ENCODE results near the gene BMS1. TPM values are rescaled to one million over a fixed set of nuclear protein-coding genes. Genes with fewer than 3 reads are reported as not detected.

Gene BMS1
- total and polyA plus RNA-seq, 2 experiments from 2014 or later, result 14.5 to 15.8 TPM

GRCh38 chr10:42795701-42796100, 13.1 kb downstream of the BMS1 start:
- peaks cover 6% of the 10 kb centered on the region for H3K36me3 ChIP-seq (replicated peaks; ENCODE audit: insufficient read depth, low read depth)
- H2AFZ ChIP-seq, result no peak overlapping the region
- TF ChIP-seq CTCF (IDR thresholded peaks at IDR 0.05; ENCODE audit: poor library complexity), result no peak
- TF ChIP-seq EZH2 (IDR thresholded peaks at IDR 0.05; ENCODE audit: borderline replicate concordance), result no peak
- no peak for TF ChIP-seq EZH2phosphoT487 (IDR thresholded peaks at IDR 0.05; ENCODE audit: low read depth, severe bottlenecking, unreplicated experiment)
- DNase-seq (ENCODE audit: low spot score), result no peak
- H3K9me3 ChIP-seq (ENCODE audit: low read depth), result no peaks in the 10 kb centered on the region
- no peaks in the 10 kb centered on the region for H3K9me2 ChIP-seq (replicated peaks; ENCODE audit: insufficient read depth)
- no peaks in the 10 kb centered on the region for H4K20me1 ChIP-seq (ENCODE audit: insufficient read depth, poor library complexity, severe bottlenecking)
- H3K4me1 ChIP-seq (ENCODE audit: insufficient read depth), result no peaks in the 10 kb centered on the region
- H3K27ac ChIP-seq, result no peak overlapping the region
- H3K79me2 ChIP-seq, result no peaks in the 10 kb centered on the region
- WGBS (ENCODE audit: low lambda C conversion rate, missing lambda C conversion rate), result 96% methylated on average over 2 of the region's 2 CpGs
- H3K27me3 ChIP-seq, result no peaks in the 10 kb centered on the region
- no peak overlapping the region for H3K4me2 ChIP-seq
- no peak overlapping the region for H3K4me3 ChIP-seq

GRCh38 chr10:42801135-42801534, 18.5 kb downstream of the BMS1 start:
- Histone ChIP-seq H3K27ac (no peak overlapping the region), H3K4me1 (ENCODE audit: insufficient read depth) (no peaks in the 10 kb centered on the region), H3K36me3 (replicated peaks; ENCODE audit: insufficient read depth, low read depth) (peaks cover 6% of the 10 kb centered on the region), H3K4me2 (no peak overlapping the region), H3K9me3 (ENCODE audit: low read depth) (no peaks in the 10 kb centered on the region), H2AFZ (no peak overlapping the region), H3K4me3 (no peak overlapping the region), H3K9me2 (replicated peaks; ENCODE audit: insufficient read depth) (no peaks in the 10 kb centered on the region), H3K79me2 (peaks cover 3% of the 10 kb centered on the region), H4K20me1 (ENCODE audit: insufficient read depth, poor library complexity, severe bottlenecking) (no peaks in the 10 kb centered on the region), H3K27me3 (no peaks in the 10 kb centered on the region)
- DNase-seq (ENCODE audit: low spot score), result no peak
- TF ChIP-seq CTCF (IDR thresholded peaks at IDR 0.05; ENCODE audit: poor library complexity) (no peak), EZH2 (IDR thresholded peaks at IDR 0.05; ENCODE audit: borderline replicate concordance) (no peak), EZH2phosphoT487 (IDR thresholded peaks at IDR 0.05; ENCODE audit: low read depth, severe bottlenecking, unreplicated experiment) (no peak)

GRCh38 chr10:42802876-42803275, 20.3 kb downstream of the BMS1 start:
- no peaks in the 10 kb centered on the region for H4K20me1 ChIP-seq (ENCODE audit: insufficient read depth, poor library complexity, severe bottlenecking)
- peaks cover 6% of the 10 kb centered on the region for H3K36me3 ChIP-seq (replicated peaks; ENCODE audit: insufficient read depth, low read depth)
- H3K27ac ChIP-seq, result no peak overlapping the region
- no peaks in the 10 kb centered on the region for H3K27me3 ChIP-seq
- no peak overlapping the region for H3K4me2 ChIP-seq
- 94% methylated on average over 3 of the region's 3 CpGs for WGBS (ENCODE audit: low lambda C conversion rate, missing lambda C conversion rate)
- H3K9me2 ChIP-seq (replicated peaks; ENCODE audit: insufficient read depth), result no peaks in the 10 kb centered on the region
- no peaks in the 10 kb centered on the region for H3K4me1 ChIP-seq (ENCODE audit: insufficient read depth)
- H3K9me3 ChIP-seq (ENCODE audit: low read depth), result no peaks in the 10 kb centered on the region
- no peak for DNase-seq (ENCODE audit: low spot score)
- no peak overlapping the region for H3K4me3 ChIP-seq
- H2AFZ ChIP-seq, result no peak overlapping the region
- peaks cover 3% of the 10 kb centered on the region for H3K79me2 ChIP-seq
- TF ChIP-seq CTCF (IDR thresholded peaks at IDR 0.05; ENCODE audit: poor library complexity) (no peak), EZH2phosphoT487 (IDR thresholded peaks at IDR 0.05; ENCODE audit: low read depth, severe bottlenecking, unreplicated experiment) (no peak), EZH2 (IDR thresholded peaks at IDR 0.05; ENCODE audit: borderline replicate concordance) (no peak)

GRCh38 chr10:42809676-42810075, 27.1 kb downstream of the BMS1 start:
- Histone ChIP-seq H3K79me2 (peaks cover 23% of the 10 kb centered on the region), H3K4me3 (no peak overlapping the region), H3K4me2 (no peak overlapping the region), H3K4me1 (ENCODE audit: insufficient read depth) (no peaks in the 10 kb centered on the region), H3K9me3 (ENCODE audit: low read depth) (no peaks in the 10 kb centered on the region), H4K20me1 (ENCODE audit: insufficient read depth, poor library complexity, severe bottlenecking) (no peaks in the 10 kb centered on the region), H3K27ac (no peak overlapping the region), H3K9me2 (replicated peaks; ENCODE audit: insufficient read depth) (no peaks in the 10 kb centered on the region), H3K27me3 (no peaks in the 10 kb centered on the region), H3K36me3 (replicated peaks; ENCODE audit: insufficient read depth, low read depth) (no peaks in the 10 kb centered on the region), H2AFZ (no peak overlapping the region)
- WGBS (ENCODE audit: low lambda C conversion rate, missing lambda C conversion rate), result 94% methylated on average over 4 of the region's 4 CpGs
- no peak for TF ChIP-seq EZH2phosphoT487 (IDR thresholded peaks at IDR 0.05; ENCODE audit: low read depth, severe bottlenecking, unreplicated experiment)
- TF ChIP-seq EZH2 (IDR thresholded peaks at IDR 0.05; ENCODE audit: borderline replicate concordance), result no peak
- TF ChIP-seq CTCF (IDR thresholded peaks at IDR 0.05; ENCODE audit: poor library complexity), result no peak
- no peak for DNase-seq (ENCODE audit: low spot score)

All from hepatocyte (in vitro differentiated cells).